ENCODE measurements around the gene HRAS. TPM values are rescaled to one million over a fixed set of nuclear protein-coding genes. Genes with fewer than 3 reads are reported as not detected.

HRAS gene
- total RNA-seq, 1 experiment from 2014 or later: 90.2 TPM

DNA sequence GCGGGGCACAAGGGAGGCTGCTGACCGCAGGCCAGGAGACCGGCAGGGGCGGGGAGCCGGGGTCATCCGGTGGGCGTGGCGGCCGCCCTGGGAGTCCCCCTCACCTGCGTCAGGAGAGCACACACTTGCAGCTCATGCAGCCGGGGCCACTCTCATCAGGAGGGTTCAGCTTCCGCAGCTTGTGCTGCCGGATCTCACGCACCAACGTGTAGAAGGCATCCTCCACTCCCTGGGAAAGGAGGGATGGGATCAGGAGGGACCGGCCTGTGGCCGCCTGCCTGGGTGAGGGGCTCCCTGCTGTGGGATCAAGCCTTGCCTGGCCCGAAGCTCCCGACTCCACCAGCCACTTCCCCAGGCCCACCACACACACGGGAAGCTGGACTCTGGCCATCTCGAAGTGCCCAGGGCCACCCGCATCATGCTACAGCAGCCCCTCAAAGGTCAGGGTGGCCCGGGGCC, 2.8 kb downstream of the HRAS start:
- no peak overlapping the region for H3K27ac ChIP-seq (ENCODE audit: low read depth, low read length, poor library complexity, severe bottlenecking)
- no TSS peak for BruUV-seq (replicated peaks)
- intact Hi-C loops (cut with micrococcal nuclease; ENCODE audit: unreplicated experiment): no loop called here
- H3K27me3 ChIP-seq (replicated peaks; ENCODE audit: insufficient read depth, low read depth, low read length, poor library complexity): no peaks in the 10 kb centered on the region
- TF ChIP-seq, protein P1, sequence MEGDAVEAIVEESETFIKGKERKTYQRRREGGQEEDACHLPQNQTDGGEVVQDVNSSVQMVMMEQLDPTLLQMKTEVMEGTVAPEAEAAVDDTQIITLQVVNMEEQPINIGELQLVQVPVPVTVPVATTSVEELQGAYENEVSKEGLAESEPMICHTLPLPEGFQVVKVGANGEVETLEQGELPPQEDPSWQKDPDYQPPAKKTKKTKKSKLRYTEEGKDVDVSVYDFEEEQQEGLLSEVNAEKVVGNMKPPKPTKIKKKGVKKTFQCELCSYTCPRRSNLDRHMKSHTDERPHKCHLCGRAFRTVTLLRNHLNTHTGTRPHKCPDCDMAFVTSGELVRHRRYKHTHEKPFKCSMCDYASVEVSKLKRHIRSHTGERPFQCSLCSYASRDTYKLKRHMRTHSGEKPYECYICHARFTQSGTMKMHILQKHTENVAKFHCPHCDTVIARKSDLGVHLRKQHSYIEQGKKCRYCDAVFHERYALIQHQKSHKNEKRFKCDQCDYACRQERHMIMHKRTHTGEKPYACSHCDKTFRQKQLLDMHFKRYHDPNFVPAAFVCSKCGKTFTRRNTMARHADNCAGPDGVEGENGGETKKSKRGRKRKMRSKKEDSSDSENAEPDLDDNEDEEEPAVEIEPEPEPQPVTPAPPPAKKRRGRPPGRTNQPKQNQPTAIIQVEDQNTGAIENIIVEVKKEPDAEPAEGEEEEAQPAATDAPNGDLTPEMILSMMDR (conservative IDR thresholded peaks at IDR 0.05; ENCODE audit: low read depth, low read length): no peak
- TF ChIP-seq EZH2 (IDR thresholded peaks at IDR 0.05; ENCODE audit: borderline replicate concordance, low read depth, low read length, poor library complexity, severe bottlenecking): no peak
- ChIA-PET POLR2A (ENCODE audit: low non-redundant PET) (no interaction called here), CTCF (no interaction called here)
- no peak for DNase-seq (ENCODE audit: low spot score)
- no peaks in the 10 kb centered on the region for H3K9me3 ChIP-seq (ENCODE audit: low read depth, low read length, poor library complexity, severe bottlenecking)
- peaks cover 12% of the 10 kb centered on the region for H3K4me1 ChIP-seq (ENCODE audit: insufficient read depth, low read length, poor library complexity, severe bottlenecking)
- H3K4me3 ChIP-seq (ENCODE audit: low read depth, low read length, poor library complexity, severe bottlenecking): no peak overlapping the region
- H3K36me3 ChIP-seq (ENCODE audit: insufficient read depth, low read length, poor library complexity, severe bottlenecking): peaks cover 14% of the 10 kb centered on the region

DNA sequence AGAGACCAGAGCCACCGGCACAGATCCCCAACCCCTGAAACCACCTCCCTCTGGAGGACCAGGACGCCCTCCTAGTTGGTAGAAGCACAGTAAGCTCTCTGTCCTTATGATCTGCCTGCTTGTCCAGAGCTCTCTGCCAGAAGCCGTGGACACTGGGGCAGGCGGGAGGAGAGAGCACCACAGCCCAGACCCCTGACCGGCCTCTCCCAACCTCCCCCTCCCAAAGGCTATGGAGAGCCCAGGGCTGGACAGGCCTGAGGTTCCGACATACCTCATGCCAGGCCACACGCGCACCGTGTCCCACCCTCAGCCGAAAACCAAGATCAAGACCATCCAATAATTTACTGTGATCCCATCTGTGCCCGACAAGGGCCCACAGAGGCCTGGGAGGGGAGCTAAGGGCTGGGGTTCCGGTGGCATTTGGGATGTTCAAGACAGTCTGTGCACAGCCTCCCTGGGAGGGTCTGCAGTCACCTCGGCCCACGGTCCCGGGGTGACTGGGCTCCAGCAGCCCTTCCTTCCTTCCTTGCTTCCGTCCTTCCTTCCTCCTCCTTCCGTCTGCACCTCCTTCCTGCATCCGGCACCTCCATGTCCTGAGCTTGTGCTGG, 3.4 kb downstream of the HRAS start:
- no peak overlapping the region for H3K27ac ChIP-seq (ENCODE audit: low read depth, low read length, poor library complexity, severe bottlenecking)
- H3K36me3 ChIP-seq (ENCODE audit: insufficient read depth, low read length, poor library complexity, severe bottlenecking): peaks cover 14% of the 10 kb centered on the region
- ChIA-PET CTCF (no interaction called here), POLR2A (ENCODE audit: low non-redundant PET) (no interaction called here)
- BruUV-seq (replicated peaks): no TSS peak
- H3K27me3 ChIP-seq (replicated peaks; ENCODE audit: insufficient read depth, low read depth, low read length, poor library complexity): no peaks in the 10 kb centered on the region
- H3K4me3 ChIP-seq (ENCODE audit: low read depth, low read length, poor library complexity, severe bottlenecking): no peak overlapping the region
- no peak for DNase-seq (ENCODE audit: low spot score)
- H3K9me3 ChIP-seq (ENCODE audit: low read depth, low read length, poor library complexity, severe bottlenecking): no peaks in the 10 kb centered on the region
- intact Hi-C loops (cut with micrococcal nuclease; ENCODE audit: unreplicated experiment): no loop called here
- peaks cover 7% of the 10 kb centered on the region for H3K4me1 ChIP-seq (ENCODE audit: insufficient read depth, low read length, poor library complexity, severe bottlenecking)
- no peak for TF ChIP-seq EZH2 (IDR thresholded peaks at IDR 0.05; ENCODE audit: borderline replicate concordance, low read depth, low read length, poor library complexity, severe bottlenecking)
- TF ChIP-seq, protein P1 (conservative IDR thresholded peaks at IDR 0.05; ENCODE audit: low read depth, low read length): no peak

DNA sequence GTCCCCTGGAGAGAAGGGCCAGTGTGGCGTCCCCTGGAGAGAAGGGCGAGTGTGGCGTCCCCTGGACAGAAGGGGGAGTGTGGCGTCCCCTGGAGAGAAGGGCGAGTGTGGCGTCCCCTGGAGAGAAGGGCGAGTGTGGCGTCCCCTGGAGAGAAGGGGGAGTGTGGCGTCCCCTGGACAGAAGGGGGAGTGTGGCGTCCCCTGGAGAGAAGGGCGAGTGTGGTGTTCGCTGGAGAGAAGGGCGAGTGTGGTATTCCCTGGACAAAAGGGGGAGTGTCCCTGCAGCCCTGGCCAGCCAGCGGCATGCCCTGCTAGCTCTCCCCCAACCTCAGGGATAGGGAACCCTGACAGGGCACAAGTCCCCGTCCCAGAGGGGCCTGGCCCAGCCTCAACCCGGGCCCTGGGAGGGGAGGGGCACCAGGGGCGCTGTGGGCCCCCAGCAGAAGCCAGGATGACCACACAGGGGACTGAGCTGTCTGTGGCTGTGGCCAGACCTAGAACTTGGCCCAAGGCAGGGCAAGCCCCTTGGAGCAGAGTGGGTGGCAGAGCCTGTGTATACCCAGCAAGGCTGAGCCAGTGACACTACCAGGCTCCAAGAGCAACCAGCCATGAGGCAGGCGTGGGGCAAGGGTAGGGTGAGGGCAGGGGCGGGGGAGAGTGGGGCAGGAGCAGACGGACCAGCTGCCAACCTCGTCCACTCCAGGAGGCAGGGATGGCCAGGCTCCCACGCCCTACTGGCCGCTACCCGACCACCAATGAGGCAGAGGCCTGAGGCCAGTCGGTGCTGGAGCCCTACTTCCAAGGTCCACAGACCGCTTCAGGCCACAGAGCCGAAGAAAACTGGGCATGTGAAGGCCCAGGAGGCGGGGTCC, 4.2 kb downstream of the HRAS start:
- no peaks in the 10 kb centered on the region for H3K27me3 ChIP-seq (replicated peaks; ENCODE audit: insufficient read depth, low read depth, low read length, poor library complexity)
- peaks cover 2% of the 10 kb centered on the region for H3K4me1 ChIP-seq (ENCODE audit: insufficient read depth, low read length, poor library complexity, severe bottlenecking)
- intact Hi-C loops (cut with micrococcal nuclease; ENCODE audit: unreplicated experiment): no loop called here
- no peak for DNase-seq (ENCODE audit: low spot score)
- peaks cover 14% of the 10 kb centered on the region for H3K36me3 ChIP-seq (ENCODE audit: insufficient read depth, low read length, poor library complexity, severe bottlenecking)
- BruUV-seq (replicated peaks): no TSS peak
- ChIA-PET CTCF (no interaction called here), POLR2A (ENCODE audit: low non-redundant PET) (no interaction called here)
- no peak for TF ChIP-seq EZH2 (IDR thresholded peaks at IDR 0.05; ENCODE audit: borderline replicate concordance, low read depth, low read length, poor library complexity, severe bottlenecking)
- TF ChIP-seq, protein P1 (conservative IDR thresholded peaks at IDR 0.05; ENCODE audit: low read depth, low read length): no peak
- H3K4me3 ChIP-seq (ENCODE audit: low read depth, low read length, poor library complexity, severe bottlenecking): no peak overlapping the region
- no peak overlapping the region for H3K27ac ChIP-seq (ENCODE audit: low read depth, low read length, poor library complexity, severe bottlenecking)
- no peaks in the 10 kb centered on the region for H3K9me3 ChIP-seq (ENCODE audit: low read depth, low read length, poor library complexity, severe bottlenecking)

Data from A673 (cell line).